Hepatocyte (in vitro differentiated cells): ENCODE measurements around the gene ASB12. TPM values are rescaled to one million over a fixed set of nuclear protein-coding genes. Genes with fewer than 3 reads are reported as not detected.

Experiments used
- DNase-seq: peaks from one replicate; pipeline ENCODE4 v3.0.0-alpha.2; 2016; ENCODE audit warnings: low spot score
- H2AFZ ChIP-seq: fragments of 200-600 bp; sonication (generic); 2 replicates; pipeline ENCODE4 v1.6.0; 2016; ENCODE audit warnings: antibody characterized with exemption, mild to moderate bottlenecking
- H3K27ac ChIP-seq: fragments of 200-600 bp; sonication (generic); 2 replicates; pipeline ENCODE4 v1.5.1; 2016; ENCODE audit warnings: mild to moderate bottlenecking
- H3K27me3 ChIP-seq: fragments of 200-600 bp; sonication (generic); 2 replicates; pipeline ENCODE4 v1.6.1; 2016
- H3K36me3 ChIP-seq: fragments of 200-600 bp; sonication (generic); replicated peaks from 2 replicates; pipeline ENCODE4 v1.5.1; 2016; ENCODE audit warnings: low read depth; ENCODE audit not compliant: insufficient read depth
- H3K4me1 ChIP-seq: fragments of 200-600 bp; sonication (generic); 2 replicates; pipeline ENCODE4 v1.5.1; 2016; ENCODE audit warnings: mild to moderate bottlenecking, moderate library complexity; ENCODE audit not compliant: insufficient read depth
- H3K4me2 ChIP-seq: fragments of 200-600 bp; sonication (generic); 2 replicates; pipeline ENCODE4 v1.6.0; 2016
- H3K4me3 ChIP-seq: fragments of 200-600 bp; sonication (generic); 2 replicates; pipeline ENCODE4 v1.5.1; 2016; ENCODE audit warnings: mild to moderate bottlenecking
- H3K79me2 ChIP-seq: fragments of 200-600 bp; sonication (generic); 2 replicates; pipeline ENCODE4 v1.6.0; 2017; ENCODE audit warnings: mild to moderate bottlenecking
- H3K9me2 ChIP-seq: fragments of 200-600 bp; sonication (generic); replicated peaks from 2 replicates; pipeline ENCODE4 v1.6.0; 2017; ENCODE audit warnings: mild to moderate bottlenecking; ENCODE audit not compliant: insufficient read depth
- H3K9me3 ChIP-seq: fragments of 200-600 bp; sonication (generic); 2 replicates; pipeline ENCODE4 v1.5.1; 2016; ENCODE audit warnings: low read depth, mild to moderate bottlenecking
- H4K20me1 ChIP-seq: fragments of 200-600 bp; sonication (generic); 2 replicates; pipeline ENCODE4 v1.6.0; 2016; ENCODE audit warnings: mild to moderate bottlenecking; ENCODE audit not compliant: insufficient read depth, poor library complexity, severe bottlenecking
- EZH2 ChIP-seq: fragments of 200-600 bp; sonication (generic); IDR thresholded peaks from 2 replicates; pipeline ENCODE4 v1.6.1; 2016; ENCODE audit warnings: antibody characterized with exemption, mild to moderate bottlenecking, borderline replicate concordance
- EZH2phosphoT487 ChIP-seq: fragments of 200-600 bp; sonication (generic); IDR thresholded peaks from one replicate; pipeline ENCODE4 v1.6.1; 2018; ENCODE audit warnings: antibody characterized with exemption, mild to moderate bottlenecking, low read depth, moderate library complexity; ENCODE audit not compliant: unreplicated experiment, severe bottlenecking
- WGBS: methylation state at CpG from one replicate; pipeline ENCODE4 v1.1.6; 2016; ENCODE audit warnings: low lambda C conversion rate; ENCODE audit errors: missing lambda C conversion rate; 5-methylcytosine and 5-hydroxymethylcytosine counted together
- polyA plus RNA-seq: library from polyadenylated mRNA; unstranded; fragments of >200 nt; fragmentation: Nextera tagmentation; extraction: Ambion mirVana; gene quantifications from 2 replicates; pipeline ENCODE4 v1.2.1, GENCODE V29; 2016
- total RNA-seq: library from RNA; depleted of rRNA; stranded (reverse); fragments of >200 nt; gene quantifications from 2 replicates; pipeline ENCODE4 v1.2.3, GENCODE V29; 2014
- TF ChIP-seq, protein P1 (sequence below): fragments of 200-600 bp; sonication (generic); IDR thresholded peaks from 2 replicates; pipeline ENCODE4 v1.5.1; 2016; ENCODE audit warnings: antibody characterized with exemption, mild to moderate bottlenecking; ENCODE audit not compliant: poor library complexity

Gene ASB12
- total and polyA plus RNA-seq, 2 experiments from 2014 or later: 0.48 TPM; not detected in 1

DNA sequence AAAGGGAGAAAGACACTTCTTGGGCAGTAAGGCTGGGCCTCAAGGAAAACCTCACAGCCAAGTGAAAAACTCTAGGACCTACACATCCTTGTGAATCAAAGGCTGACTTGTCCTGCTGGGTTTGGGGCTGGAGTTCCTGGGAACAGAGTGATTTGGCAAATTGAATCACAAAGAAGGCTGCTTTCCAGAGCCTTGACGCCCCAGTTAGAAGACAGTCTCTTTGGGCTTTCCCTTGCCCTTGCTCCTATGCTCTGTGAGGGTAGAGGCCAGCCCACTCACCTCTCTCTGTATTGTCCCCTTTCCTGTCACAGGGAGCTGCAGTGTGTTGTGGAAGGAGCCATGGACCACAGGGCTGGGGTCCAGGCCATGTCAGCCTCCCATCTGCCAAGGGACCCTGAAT is 34.5 kb downstream of the ASB12 start:
- TF ChIP-seq EZH2: no peak
- TF ChIP-seq, protein P1, sequence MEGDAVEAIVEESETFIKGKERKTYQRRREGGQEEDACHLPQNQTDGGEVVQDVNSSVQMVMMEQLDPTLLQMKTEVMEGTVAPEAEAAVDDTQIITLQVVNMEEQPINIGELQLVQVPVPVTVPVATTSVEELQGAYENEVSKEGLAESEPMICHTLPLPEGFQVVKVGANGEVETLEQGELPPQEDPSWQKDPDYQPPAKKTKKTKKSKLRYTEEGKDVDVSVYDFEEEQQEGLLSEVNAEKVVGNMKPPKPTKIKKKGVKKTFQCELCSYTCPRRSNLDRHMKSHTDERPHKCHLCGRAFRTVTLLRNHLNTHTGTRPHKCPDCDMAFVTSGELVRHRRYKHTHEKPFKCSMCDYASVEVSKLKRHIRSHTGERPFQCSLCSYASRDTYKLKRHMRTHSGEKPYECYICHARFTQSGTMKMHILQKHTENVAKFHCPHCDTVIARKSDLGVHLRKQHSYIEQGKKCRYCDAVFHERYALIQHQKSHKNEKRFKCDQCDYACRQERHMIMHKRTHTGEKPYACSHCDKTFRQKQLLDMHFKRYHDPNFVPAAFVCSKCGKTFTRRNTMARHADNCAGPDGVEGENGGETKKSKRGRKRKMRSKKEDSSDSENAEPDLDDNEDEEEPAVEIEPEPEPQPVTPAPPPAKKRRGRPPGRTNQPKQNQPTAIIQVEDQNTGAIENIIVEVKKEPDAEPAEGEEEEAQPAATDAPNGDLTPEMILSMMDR: no peak
- TF ChIP-seq EZH2phosphoT487: no peak
- H3K4me1 ChIP-seq: no peaks in the 10 kb centered on the region
- no peak overlapping the region for H2AFZ ChIP-seq
- no peaks in the 10 kb centered on the region for H3K36me3 ChIP-seq
- H3K27ac ChIP-seq: no peak overlapping the region
- DNase-seq: no peak
- no peaks in the 10 kb centered on the region for H3K27me3 ChIP-seq
- H3K79me2 ChIP-seq: peaks cover 4% of the 10 kb centered on the region
- no peak overlapping the region for H3K4me2 ChIP-seq
- no peaks in the 10 kb centered on the region for H3K9me2 ChIP-seq
- no peaks in the 10 kb centered on the region for H4K20me1 ChIP-seq
- H3K4me3 ChIP-seq: no peak overlapping the region
- no peaks in the 10 kb centered on the region for H3K9me3 ChIP-seq
- 44% methylated on average over 1 of the region's 1 CpG for WGBS

DNA sequence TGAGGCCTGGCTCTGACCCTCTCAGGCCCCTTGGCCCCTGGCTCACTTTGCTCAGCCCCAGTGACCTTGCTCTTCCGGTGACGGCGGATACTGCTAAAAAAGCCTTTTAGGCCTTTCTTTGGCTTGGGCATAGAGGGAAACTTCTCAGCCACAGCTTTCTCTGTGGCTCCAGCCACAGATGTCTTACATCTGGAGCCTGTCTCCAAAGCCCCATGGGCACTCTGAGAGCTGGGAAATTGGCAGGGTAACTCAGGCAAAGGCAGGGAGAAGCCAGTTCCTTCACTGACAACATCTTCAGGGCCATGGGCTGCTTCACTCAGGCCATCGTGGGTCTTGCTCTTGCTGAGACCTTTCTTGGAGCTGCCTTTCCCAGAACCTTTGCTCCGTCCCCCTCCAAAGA is 37.7 kb downstream of the ASB12 start:
- TF ChIP-seq, protein P1: no peak
- no peak for TF ChIP-seq EZH2phosphoT487
- no peak for TF ChIP-seq EZH2
- no peak overlapping the region for H3K27ac ChIP-seq
- H3K79me2 ChIP-seq: no peaks in the 10 kb centered on the region
- WGBS: 75% methylated on average over 5 of the region's 5 CpGs
- H3K4me1 ChIP-seq: no peaks in the 10 kb centered on the region
- H2AFZ ChIP-seq: no peak overlapping the region
- no peak overlapping the region for H3K4me2 ChIP-seq
- H4K20me1 ChIP-seq: no peaks in the 10 kb centered on the region
- H3K27me3 ChIP-seq: no peaks in the 10 kb centered on the region
- no peaks in the 10 kb centered on the region for H3K36me3 ChIP-seq
- H3K9me2 ChIP-seq: no peaks in the 10 kb centered on the region
- H3K4me3 ChIP-seq: no peak overlapping the region
- no peaks in the 10 kb centered on the region for H3K9me3 ChIP-seq
- DNase-seq: no peak

DNA sequence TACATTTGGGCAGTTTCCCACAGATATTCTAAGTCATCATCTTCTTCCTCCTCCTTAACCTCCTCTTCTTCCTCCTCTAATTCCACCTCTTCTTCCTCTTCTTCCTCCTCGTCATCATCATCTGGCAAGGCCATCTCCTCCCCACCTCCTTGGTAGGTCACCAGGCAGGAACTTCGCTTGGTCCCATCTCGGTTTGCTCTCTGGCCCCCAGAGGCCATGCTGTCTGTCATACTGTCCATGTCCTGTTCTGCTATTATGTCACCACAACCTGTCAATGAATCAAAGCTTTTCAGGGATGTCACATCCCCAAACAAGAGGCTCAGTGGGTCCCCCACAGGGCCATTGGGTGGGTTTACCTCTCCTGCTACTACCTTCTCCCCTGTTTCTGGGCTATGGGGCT is 38.4 kb downstream of the ASB12 start:
- no peak overlapping the region for H2AFZ ChIP-seq
- no peaks in the 10 kb centered on the region for H3K27me3 ChIP-seq
- no peaks in the 10 kb centered on the region for H3K36me3 ChIP-seq
- H3K4me1 ChIP-seq: no peaks in the 10 kb centered on the region
- H4K20me1 ChIP-seq: no peaks in the 10 kb centered on the region
- 82% methylated on average over 3 of the region's 3 CpGs for WGBS
- no peak overlapping the region for H3K27ac ChIP-seq
- no peaks in the 10 kb centered on the region for H3K79me2 ChIP-seq
- H3K4me2 ChIP-seq: no peak overlapping the region
- DNase-seq: no peak
- TF ChIP-seq EZH2phosphoT487 (no peak), EZH2 (no peak)
- TF ChIP-seq, protein P1: no peak
- no peaks in the 10 kb centered on the region for H3K9me2 ChIP-seq
- no peak overlapping the region for H3K4me3 ChIP-seq
- H3K9me3 ChIP-seq: no peaks in the 10 kb centered on the region
